Activated T-helper 2 cell treated with anti-CD3 and anti-CD28 coated beads, Interferon-gamma antibody, Interleukin-2, Interleukin-4, amounts not matched to agents 10 μg/mL and 5 μg/mL and 100 μg/mL, durations not matched to agents 14 hours and 24 hours and 36 hours (primary cell): ENCODE data around the gene COA7. TPM values are rescaled to one million over a fixed set of nuclear protein-coding genes. Genes with fewer than 3 reads are reported as not detected.
"Not testable (repeated sequence)": the region's sequence is repeated elsewhere in the genome, so short reads cannot be mapped to it uniquely, and the experiment has no call there.

Experiments
- DNase-seq: peaks from one replicate; pipeline ENCODE4 v3.0.0; 2021; ENCODE audit warnings: low spot score
- H3K27ac Mint-ChIP-seq: one replicate; pipeline ENCODE4 v1.8.0; 2021; ENCODE audit warnings: mixed read lengths
- H3K27me3 Mint-ChIP-seq: one replicate; pipeline ENCODE4 v1.8.0; 2021; ENCODE audit warnings: low read depth, mixed read lengths
- H3K36me3 Mint-ChIP-seq: one replicate; pipeline ENCODE4 v1.8.0; 2021; ENCODE audit warnings: low read depth, mixed read lengths
- H3K4me1 Mint-ChIP-seq: one replicate; pipeline ENCODE4 v1.8.0; 2021; ENCODE audit warnings: low read depth, mixed read lengths
- H3K4me3 Mint-ChIP-seq: one replicate; pipeline ENCODE4 v1.8.0; 2021; ENCODE audit warnings: low read depth, mild to moderate bottlenecking, moderate library complexity, mixed read lengths
- H3K9me3 Mint-ChIP-seq: one replicate; pipeline ENCODE4 v1.8.0; 2021; ENCODE audit warnings: mixed read lengths
- intact Hi-C: fragments of 100-400 bp; cut with micrococcal nuclease; formaldehyde crosslinking; loops from one replicate; pipeline ENCODE4 v1.15.1; 2023
- total RNA-seq: library from RNA; stranded (reverse); gene quantifications from 2 replicates; pipeline ENCODE4 v1.2.3, GENCODE V29; 2022

Gene COA7
- total RNA-seq, 1 donor from 2014 or later = 31.5 TPM

DNA sequence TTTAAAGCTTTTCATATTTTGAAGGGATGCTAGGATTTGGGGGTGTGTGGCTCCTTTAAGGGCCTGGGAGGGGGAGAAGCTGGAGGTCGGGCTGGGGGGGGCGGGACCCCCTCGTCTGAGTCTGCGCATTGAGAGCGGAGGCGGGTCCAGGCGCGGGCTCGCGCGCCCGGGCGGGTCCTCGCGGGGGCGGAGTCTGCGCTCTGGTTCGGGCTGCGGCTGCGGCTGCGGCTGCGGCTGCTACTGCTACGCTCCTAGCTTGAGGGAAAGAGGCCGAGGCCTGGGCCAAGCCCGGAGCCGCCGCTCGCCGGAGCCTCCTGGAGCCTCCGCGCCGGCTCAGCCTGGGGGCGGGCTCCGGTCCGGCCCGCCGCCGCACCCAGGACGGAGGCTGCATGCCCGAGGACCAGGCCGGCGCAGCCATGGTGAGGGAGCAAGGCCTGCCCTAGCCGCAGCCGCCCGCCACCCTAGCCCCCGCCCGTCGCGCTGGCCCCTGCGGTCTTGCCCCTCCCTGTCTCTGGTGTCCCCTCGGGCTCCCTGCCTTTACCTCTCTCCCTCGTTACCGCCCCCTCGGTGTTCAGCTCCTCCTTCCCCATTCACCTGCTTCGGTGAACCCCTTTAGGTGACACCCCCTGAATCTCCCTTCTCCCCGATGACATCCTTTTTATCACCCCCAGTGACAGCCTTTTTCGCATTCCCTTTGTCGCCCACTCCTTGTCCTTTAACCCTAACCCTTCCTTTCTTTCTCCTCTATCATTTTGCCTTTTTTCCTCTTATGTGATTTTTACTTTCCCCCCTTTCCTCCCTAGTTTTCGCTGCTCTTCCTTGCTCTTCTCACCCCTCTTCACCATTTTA, 28.3 kb upstream of the COA7 start, which contains the start of gene ZYG11B:
TSS of gene ZYG11B (plus strand) at position 189 of the 849 bp plus-strand sequence. CDS start at position 390, 201 bp downstream.
- no peaks in the 10 kb centered on the region for H3K27me3 Mint-ChIP-seq
- peak; percentile 87 for DNase-seq
- peaks cover 25% of the 10 kb centered on the region for H3K4me1 Mint-ChIP-seq
- peak within 1 kb of the TSS; percentile 93 for H3K4me3 Mint-ChIP-seq
- no peaks in the 10 kb centered on the region for H3K9me3 Mint-ChIP-seq
- intact Hi-C loops = loop anchor here (1.0 to 5.0 kb wide), 3 partner anchors 24 to 670 kb away; partner anchors contain the start of genes BTF3L4 and LRP8
- peak within 1 kb of the TSS; percentile 70 for H3K27ac Mint-ChIP-seq
- peaks cover 3% of the 10 kb centered on the region for H3K36me3 Mint-ChIP-seq

GRCh38 chr1:52725903-52726264, 27.7 kb upstream of the COA7 start:
- no peak for DNase-seq
- Mint-ChIP-seq H3K36me3 (no peaks in the 10 kb centered on the region), H3K4me1 (peaks cover 25% of the 10 kb centered on the region), H3K4me3 (peak overlapping the region; percentile 73), H3K9me3 (no peaks in the 10 kb centered on the region), H3K27ac (peak overlapping the region; percentile 67), H3K27me3 (no peaks in the 10 kb centered on the region)
- intact Hi-C loops = loop anchor here (1.0 to 5.0 kb wide), 3 partner anchors 23 to 670 kb away; partner anchors contain the start of genes BTF3L4 and LRP8

DNA sequence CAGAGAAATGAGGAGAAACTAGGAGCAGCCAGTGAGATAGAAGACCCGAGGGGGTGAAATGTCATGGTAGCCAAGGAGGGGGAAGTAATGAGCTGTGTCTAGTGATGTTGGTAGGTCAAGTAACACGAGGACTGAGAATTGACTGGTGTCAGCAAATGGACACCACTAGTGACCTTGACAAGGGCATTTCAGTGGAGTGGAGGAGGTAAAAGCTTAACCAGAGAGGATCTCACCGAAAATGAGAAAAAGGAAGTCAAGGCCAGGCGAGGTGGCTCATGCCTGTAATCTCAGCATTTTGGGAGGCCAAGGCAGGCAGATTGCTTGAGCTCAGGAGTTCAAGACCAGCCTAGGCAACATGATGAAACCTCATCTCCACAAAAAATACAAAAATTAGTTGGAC, 25.1 kb upstream of the COA7 start:
- Mint-ChIP-seq H3K4me1 (peaks cover 25% of the 10 kb centered on the region), H3K9me3 (no peaks in the 10 kb centered on the region), H3K27me3 (peaks cover 1% of the 10 kb centered on the region), H3K27ac (no peak overlapping the region), H3K36me3 (no peaks in the 10 kb centered on the region), H3K4me3 (no peak overlapping the region)
- DNase-seq = no peak
- intact Hi-C loops = no loop called here

GRCh38 chr1:52715296-52715695, 17.1 kb upstream of the COA7 start:
- H3K27ac Mint-ChIP-seq, DNase-seq, intact Hi-C loops, H3K27me3 Mint-ChIP-seq, H3K9me3 Mint-ChIP-seq, H3K4me3 Mint-ChIP-seq, H3K4me1 Mint-ChIP-seq, H3K36me3 Mint-ChIP-seq: not testable (repeated sequence)

GRCh38 chr1:52713590-52713989, 15.4 kb upstream of the COA7 start:
- no peak overlapping the region for H3K4me3 Mint-ChIP-seq
- H3K9me3 Mint-ChIP-seq = no peaks in the 10 kb centered on the region
- DNase-seq = no peak
- intact Hi-C loops = no loop called here
- H3K27ac Mint-ChIP-seq = no peak overlapping the region
- H3K36me3 Mint-ChIP-seq = no peaks in the 10 kb centered on the region
- peaks cover 2% of the 10 kb centered on the region for H3K27me3 Mint-ChIP-seq
- no peaks in the 10 kb centered on the region for H3K4me1 Mint-ChIP-seq

DNA sequence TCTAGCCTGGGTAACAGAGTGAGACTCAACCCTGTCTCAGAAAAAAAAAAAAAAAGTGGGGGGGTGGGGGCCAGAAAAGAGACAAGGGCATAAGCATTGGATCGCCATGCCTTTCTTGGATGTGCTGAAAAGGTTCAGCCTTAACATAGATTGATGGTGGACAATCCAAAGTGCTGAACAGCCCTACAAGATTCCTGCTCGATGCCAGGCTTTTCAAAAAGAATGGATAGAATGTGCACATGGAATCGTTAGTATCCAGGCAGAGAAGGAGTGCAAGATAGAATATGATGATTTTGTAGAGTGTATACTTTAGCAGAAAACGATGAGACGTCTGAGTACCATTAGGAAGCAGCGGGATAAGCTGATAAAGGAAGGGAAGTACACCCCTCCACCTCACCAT, 10.9 kb upstream of the COA7 start:
- Mint-ChIP-seq H3K36me3 (no peaks in the 10 kb centered on the region), H3K9me3 (no peaks in the 10 kb centered on the region), H3K4me3 (no peak overlapping the region), H3K27ac (no peak overlapping the region), H3K4me1 (peaks cover 2% of the 10 kb centered on the region), H3K27me3 (peaks cover 5% of the 10 kb centered on the region)
- intact Hi-C loops = loop anchor here (10.0 kb wide), 2 partner anchors 216 to 486 kb away; partner anchors contain the start of genes CPT2, ECHDC2 and SCP2
- DNase-seq = no peak

DNA sequence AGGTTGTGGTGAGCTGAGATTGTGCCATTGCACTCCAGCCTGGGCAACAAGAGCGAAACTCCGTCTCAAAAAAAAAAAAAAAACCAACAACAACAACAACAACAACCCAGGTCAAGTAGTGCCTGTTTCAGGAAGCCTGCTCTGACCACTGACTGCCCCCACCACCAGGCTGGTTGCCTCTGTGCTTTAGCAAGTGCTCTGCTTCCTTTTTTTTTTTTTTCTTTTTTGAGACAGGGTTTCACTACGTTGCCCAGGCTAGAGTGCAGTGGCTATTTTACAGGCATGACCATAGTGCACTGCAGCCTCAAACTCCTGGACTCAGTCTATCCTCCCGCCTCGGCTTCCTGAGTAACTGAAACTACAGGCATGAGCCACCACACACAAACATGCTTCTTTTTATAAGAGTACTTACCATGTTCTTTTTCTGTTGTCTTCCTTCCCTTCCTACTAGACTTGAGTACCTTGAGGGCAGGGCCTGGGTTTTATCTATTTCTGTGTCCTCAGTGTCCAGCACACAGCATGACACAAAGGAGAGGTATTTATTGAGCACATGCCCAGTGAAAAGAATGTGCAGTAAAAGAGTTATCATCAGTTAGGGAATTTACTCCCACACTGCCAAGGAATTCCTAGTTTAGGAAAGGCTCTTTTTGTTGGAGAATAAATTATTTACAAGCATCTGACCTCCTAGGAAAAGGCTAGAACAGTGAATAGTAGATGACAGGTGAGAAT, 9.9 kb upstream of the COA7 start:
- DNase-seq = no peak
- H3K4me3 Mint-ChIP-seq = no peak overlapping the region
- no peaks in the 10 kb centered on the region for H3K36me3 Mint-ChIP-seq
- H3K27me3 Mint-ChIP-seq = peaks cover 5% of the 10 kb centered on the region
- no peak overlapping the region for H3K27ac Mint-ChIP-seq
- no peaks in the 10 kb centered on the region for H3K9me3 Mint-ChIP-seq
- H3K4me1 Mint-ChIP-seq = peaks cover 7% of the 10 kb centered on the region
- intact Hi-C loops = loop anchor here (10.0 kb wide), 2 partner anchors 217 to 487 kb away; partner anchors contain the start of genes CPT2, ECHDC2 and SCP2

DNA sequence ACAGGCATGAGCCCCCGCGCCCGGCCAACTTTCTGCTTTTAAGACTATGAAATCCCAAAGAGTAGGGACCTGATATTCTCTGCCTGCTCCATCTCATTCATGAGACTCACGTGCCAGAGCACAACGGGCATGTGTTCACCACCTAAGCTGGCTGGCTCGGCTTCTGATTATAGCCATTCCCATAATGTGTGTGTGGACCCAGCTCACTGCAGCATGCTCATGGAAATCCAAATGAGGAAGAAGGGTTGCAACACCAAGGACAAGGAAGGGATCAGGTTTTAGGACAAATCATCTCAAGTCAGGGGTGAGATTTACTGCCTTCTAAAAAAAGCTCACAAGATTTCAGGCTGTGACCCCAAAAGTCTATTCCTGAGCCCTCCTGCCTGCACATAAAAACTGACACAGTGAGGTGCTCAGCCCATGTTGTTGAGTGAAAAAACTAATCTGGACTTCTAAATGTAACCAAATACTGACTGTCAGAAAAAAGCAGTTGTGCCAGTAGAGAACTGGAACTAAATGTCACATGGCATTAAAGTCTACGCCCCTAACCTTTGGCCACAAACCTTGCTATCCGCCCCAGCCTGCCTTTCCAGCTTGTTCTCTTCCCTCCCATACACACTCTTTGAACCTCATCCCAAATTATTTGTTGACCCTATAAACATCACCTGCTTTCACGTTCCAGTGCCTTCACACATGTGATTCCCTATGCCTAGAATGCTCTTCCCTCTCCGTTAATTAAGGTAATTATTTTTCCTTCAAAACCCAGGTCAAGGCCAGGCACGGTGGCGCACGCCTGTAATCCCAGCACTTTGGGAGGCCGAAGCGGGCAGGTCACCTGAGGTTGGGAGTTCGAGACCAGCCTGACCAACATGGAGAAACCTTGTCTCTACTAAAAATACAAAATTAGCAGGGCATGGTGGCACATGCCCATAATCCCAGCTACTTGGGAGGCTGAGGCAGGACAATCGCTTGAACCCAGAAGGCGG, 9.1 kb upstream of the COA7 start:
- Mint-ChIP-seq H3K36me3 (no peaks in the 10 kb centered on the region), H3K27me3 (peaks cover 5% of the 10 kb centered on the region), H3K27ac (no peak overlapping the region), H3K4me1 (peaks cover 13% of the 10 kb centered on the region), H3K9me3 (no peaks in the 10 kb centered on the region), H3K4me3 (no peak overlapping the region)
- intact Hi-C loops = loop anchor here (10.0 kb wide), 2 partner anchors 218 to 488 kb away; partner anchors contain the start of genes CPT2, ECHDC2 and SCP2
- no peak for DNase-seq

- intact Hi-C loops = loop anchor here (10.0 kb wide), 2 partner anchors 219 to 489 kb away; partner anchors contain the start of genes CPT2, ECHDC2 and SCP2
- no peak overlapping the region for H3K27ac Mint-ChIP-seq
- no peak overlapping the region for H3K4me3 Mint-ChIP-seq
- no peaks in the 10 kb centered on the region for H3K9me3 Mint-ChIP-seq
- DNase-seq = no peak
- H3K36me3 Mint-ChIP-seq = no peaks in the 10 kb centered on the region
- H3K27me3 Mint-ChIP-seq = peaks cover 5% of the 10 kb centered on the region
- peaks cover 13% of the 10 kb centered on the region for H3K4me1 Mint-ChIP-seq
Measured at GRCh38 chr1:52706136-52706670, 8.1 kb upstream of the COA7 start.

- H3K4me3 Mint-ChIP-seq = peak overlapping the region; percentile 83
- peak; percentile 81 for DNase-seq
- no peaks in the 10 kb centered on the region for H3K36me3 Mint-ChIP-seq
- intact Hi-C loops = loop anchor here (2.0 to 10.0 kb wide), 4 partner anchors 24 to 492 kb away; partner anchors contain the start of genes CPT2, ECHDC2, SCP2 and ZYG11A
- peaks cover 19% of the 10 kb centered on the region for H3K4me1 Mint-ChIP-seq
- no peaks in the 10 kb centered on the region for H3K9me3 Mint-ChIP-seq
- peaks cover under 1% of the 10 kb centered on the region for H3K27me3 Mint-ChIP-seq
- peak overlapping the region; percentile 80 for H3K27ac Mint-ChIP-seq
Measured at GRCh38 chr1:52702886-52703787, 5.0 kb upstream of the COA7 start.

- Mint-ChIP-seq H3K9me3 (no peaks in the 10 kb centered on the region), H3K4me1 (peaks cover 22% of the 10 kb centered on the region), H3K27ac (no peak overlapping the region), H3K36me3 (peaks cover 42% of the 10 kb centered on the region), H3K4me3 (peak overlapping the region; percentile 28), H3K27me3 (no peaks in the 10 kb centered on the region)
- intact Hi-C loops = loop anchor here (5.0 kb wide), 1 partner anchor 328 kb away; the partner anchor contains the start of gene CC2D1B
- no peak for DNase-seq
Measured at GRCh38 chr1:52695627-52696026, 2.5 kb downstream of the COA7 start.
